Motor neuron (in vitro differentiated cells): ENCODE measurements around the gene SLC12A7. TPM values are rescaled to one million over a fixed set of nuclear protein-coding genes. Genes with fewer than 3 reads are reported as not detected.

Experiments
- ATAC-seq, 8 experiments: fragments of 200-7000 bp; cut with Tn5 transposase; replicated peaks in 6 of 8; 2 replicates each; pipeline ENCODE4 v1.8.0; 2021; ENCODE audit warnings: mild to moderate bottlenecking in 8 of 8, moderate library complexity in 8 of 8
- H3K27ac ChIP-seq, 2 donors: fragments of 250-450 bp; sonication (Bioruptor Pico); 2 replicates each; pipeline ENCODE4 v1.9.0; 2021; ENCODE audit warnings: antibody characterized with exemption in 2 of 2, mild to moderate bottlenecking in 2 of 2, moderate library complexity in 1 of 2
- H3K4me1 ChIP-seq, 2 donors: fragments of 250-450 bp; sonication (Bioruptor Pico); replicated peaks in 1 of 2; 2 replicates each; pipeline ENCODE4 v1.6.1; 2021; ENCODE audit warnings: antibody characterized with exemption in 2 of 2, mild to moderate bottlenecking in 2 of 2, moderate library complexity in 1 of 2
- H3K4me3 ChIP-seq, 5 donors: fragments of 250-450 bp; sonication (Bioruptor Pico); 2 replicates each; pipeline ENCODE4 v1.9.0; 2021; ENCODE audit warnings: antibody characterized with exemption in 5 of 5, mild to moderate bottlenecking in 5 of 5, moderate library complexity in 4 of 5
- WGBS, 10 experiments: fragments of 450-650 bp; shearing (Covaris generic); methylation state at CpG; one replicate each; pipeline ENCODE4 v1.0.0; 2022; 5-methylcytosine and 5-hydroxymethylcytosine counted together
- in situ Hi-C, 9 experiments: fragments of 400-800 bp; cut with MboI; loops; one replicate each; pipeline ENCODE4 v1.15.0; 2021; ENCODE audit warnings: low sequenced_read_pairs in 9 of 9, low pct_unique_long_range_greater_than_20kb in 2 of 9; ENCODE audit not compliant: unreplicated experiment in 9 of 9
- total RNA-seq, 8 experiments: library from RNA; unstranded; fragments of 300-600 nt; gene quantifications; 2 replicates each; pipeline versions ENCODE4 v1.2.3 to v1.2.4, GENCODE V29; 2022

SLC12A7 gene
- total RNA-seq, 8 experiments from 2014 or later, result 2.0 to 14.4 (median 6.7) TPM

GRCh38 chr5:1019001-1019905 lies 92.6 kb downstream of the SLC12A7 start:
- H3K4me3 ChIP-seq, result no peak overlapping the region
- WGBS, 10 experiments, result 0 to 100% (median 57%) methylated on average over 1 to 13 of the region's 37 CpGs
- H3K4me1 ChIP-seq, result peaks cover 16 to 19% of the 10 kb centered on the region in 2 donors
- ATAC-seq, result no peak
- no peak overlapping the region for H3K27ac ChIP-seq
- in situ Hi-C loops, result no loop called here

DNA sequence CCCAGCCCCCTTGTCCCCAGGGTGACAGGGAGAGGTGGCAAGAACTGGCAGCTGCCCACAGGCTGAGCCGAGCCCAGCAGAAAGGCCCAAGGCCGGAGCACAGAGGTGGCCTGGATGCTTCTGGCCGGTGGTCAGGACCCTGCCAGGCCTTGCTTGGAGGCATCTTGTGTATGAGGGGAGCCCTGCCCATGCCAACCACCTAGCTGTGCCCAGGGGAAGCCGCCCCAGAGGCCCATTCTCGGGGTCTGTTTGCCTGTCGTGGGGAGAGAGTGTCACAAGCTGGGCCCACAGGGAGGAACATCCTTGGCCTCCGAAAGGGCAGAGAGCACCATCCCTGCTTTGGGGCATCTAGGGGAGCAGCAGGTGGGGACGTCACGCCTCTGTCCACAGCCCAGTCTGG lies 93.3 kb downstream of the SLC12A7 start:
- H3K27ac ChIP-seq, result no peak overlapping the region
- H3K4me1 ChIP-seq, result peaks cover 16 to 19% of the 10 kb centered on the region in 2 donors
- 40 to 93% methylated on average over 1 to 5 of the region's 9 CpGs; no CpG with 5 or more reads in 8 of the 10 experiments for WGBS, 10 experiments
- ATAC-seq, result no peak
- H3K4me3 ChIP-seq, result no peak overlapping the region
- in situ Hi-C loops, result no loop called here

DNA sequence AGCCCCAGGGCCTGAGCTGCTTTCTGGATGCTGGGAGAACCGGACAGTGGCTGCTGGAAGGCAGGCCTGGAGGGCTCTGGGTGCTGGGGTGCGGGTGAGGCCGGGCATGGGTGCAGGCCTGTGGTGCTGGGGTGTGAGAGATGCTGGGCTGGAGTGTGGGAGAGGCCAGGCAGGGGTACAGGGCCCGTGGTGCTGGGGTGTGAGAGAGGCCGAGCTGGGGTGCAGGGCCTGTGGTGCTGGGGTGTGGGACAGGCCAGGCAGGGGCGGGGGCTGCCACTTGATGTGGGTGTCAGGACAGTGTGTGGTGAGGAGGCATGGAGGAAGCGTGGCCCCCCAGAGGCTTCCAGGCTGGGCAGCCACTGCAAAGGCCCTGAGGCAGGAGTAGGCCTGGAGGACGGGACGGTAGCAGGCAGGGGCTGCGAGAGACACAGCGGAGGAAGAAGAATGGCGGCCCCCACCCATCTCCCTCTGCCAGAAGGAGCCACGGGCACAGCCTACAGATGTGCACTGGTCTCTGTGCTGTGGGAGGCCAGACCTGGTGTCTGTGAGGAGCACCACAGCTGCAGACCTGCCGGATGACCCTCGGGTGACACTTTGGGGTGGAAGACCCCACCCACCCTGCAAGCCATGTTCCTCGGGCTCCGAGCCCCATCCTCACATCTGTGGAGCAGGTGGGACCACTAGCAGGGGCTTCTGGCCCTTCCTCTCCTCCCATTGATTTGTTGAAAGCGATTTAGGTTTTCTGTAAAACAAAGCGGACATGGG lies 94.0 kb downstream of the SLC12A7 start:
- ATAC-seq, result no peak
- no peak overlapping the region for H3K4me3 ChIP-seq
- peaks cover 16 to 19% of the 10 kb centered on the region in 2 donors for H3K4me1 ChIP-seq
- in situ Hi-C loops, result no loop called here
- H3K27ac ChIP-seq, result no peak overlapping the region
- 76 to 80% methylated on average over 1 to 4 of the region's 19 CpGs; no CpG with 5 or more reads in 8 of the 10 experiments for WGBS, 10 experiments

DNA sequence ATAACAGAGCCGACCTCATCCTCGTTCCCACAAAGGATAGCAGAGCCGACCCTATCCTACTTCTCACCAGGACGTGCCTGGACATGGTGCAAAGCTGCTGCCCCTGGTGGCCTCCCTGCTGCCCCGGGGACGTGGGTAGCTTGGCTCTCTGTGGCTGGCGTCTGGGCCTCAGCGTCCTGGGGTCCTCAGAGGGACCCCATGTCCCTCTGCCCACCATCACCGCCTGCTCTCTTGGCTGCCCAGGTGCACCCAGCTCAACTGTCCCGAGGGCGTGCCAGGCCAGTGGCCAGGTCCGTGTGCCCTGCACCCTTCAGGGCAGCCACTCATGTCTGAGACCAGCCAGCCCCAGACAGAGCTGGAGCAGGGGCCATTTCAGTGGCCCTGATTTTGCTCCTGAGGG lies 94.8 kb downstream of the SLC12A7 start:
- ATAC-seq, result no peak

DNA sequence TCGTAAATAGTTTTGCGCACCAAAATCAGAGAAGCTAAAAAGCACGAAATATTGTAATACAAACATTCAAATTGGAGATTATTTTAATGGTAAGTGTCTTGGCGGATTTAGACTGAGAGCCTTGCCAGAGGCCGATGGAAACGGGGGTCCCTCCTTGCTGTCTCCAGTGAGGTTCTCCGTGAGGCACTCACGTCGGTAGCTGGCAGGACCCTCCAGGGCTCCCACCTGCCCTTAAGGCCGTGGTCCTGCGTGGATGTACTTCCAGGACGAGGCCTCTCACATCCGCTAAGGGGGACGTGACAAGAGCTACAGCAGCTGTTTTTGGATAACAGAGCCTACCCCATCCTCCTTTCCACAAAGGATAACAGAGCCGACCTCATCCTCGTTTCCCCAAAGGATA lies 95.4 kb downstream of the SLC12A7 start:
- 9 to 100% (median 53%) methylated on average over 1 to 15 of the region's 16 CpGs; no CpG with 5 or more reads in 3 of the 10 experiments for WGBS, 10 experiments
- in situ Hi-C loops, result no loop called here
- no peak overlapping the region for H3K27ac ChIP-seq
- H3K4me3 ChIP-seq, result no peak overlapping the region
- ATAC-seq, result no peak
- peaks cover 11 to 15% of the 10 kb centered on the region in 2 donors for H3K4me1 ChIP-seq

More for the DNA sequence above, 94.8 kb downstream of the SLC12A7 start:
- peaks cover 16 to 19% of the 10 kb centered on the region in 2 donors for H3K4me1 ChIP-seq
- in situ Hi-C loops, result no loop called here
- H3K4me3 ChIP-seq, result no peak overlapping the region
- H3K27ac ChIP-seq, result no peak overlapping the region
- WGBS, 10 experiments, result 80 to 100% methylated on average over 1 to 7 of the region's 12 CpGs; no CpG with 5 or more reads in 8 of the 10 experiments

DNA sequence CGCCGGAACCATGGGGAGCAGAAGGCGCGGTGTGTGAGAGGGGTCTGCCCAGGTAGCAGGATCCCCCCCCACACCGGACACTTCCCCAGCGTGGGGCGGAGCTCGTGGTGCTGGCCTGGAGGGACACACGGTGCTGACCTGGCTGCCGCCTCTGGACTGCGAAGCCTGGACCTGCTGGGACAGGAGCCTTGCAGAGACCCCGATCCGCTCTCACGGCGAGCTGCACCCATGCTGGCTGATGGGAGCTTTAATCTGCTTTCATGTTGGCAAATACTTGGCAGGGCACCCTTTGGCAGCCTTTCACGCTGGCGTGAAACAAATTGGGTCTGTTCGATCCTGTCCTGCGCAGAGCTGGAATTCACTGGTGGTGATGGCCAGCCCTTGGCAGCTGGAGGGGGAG lies 95.8 kb downstream of the SLC12A7 start:
- no peak overlapping the region for H3K27ac ChIP-seq
- no peak for ATAC-seq
- in situ Hi-C loops, result no loop called here
- no peak overlapping the region for H3K4me3 ChIP-seq
- WGBS, 10 experiments, result 0 to 100% (median 86%) methylated on average over 1 to 10 of the region's 19 CpGs; no CpG with 5 or more reads in 4 of the 10 experiments
- peaks cover 8 to 13% of the 10 kb centered on the region in 2 donors for H3K4me1 ChIP-seq

GRCh38 chr5:1015507-1015906 lies 96.4 kb downstream of the SLC12A7 start:
- 60 to 90% (median 75%) methylated on average over 2 to 7 of the region's 10 CpGs; no CpG with 5 or more reads in 7 of the 10 experiments for WGBS, 10 experiments
- peaks cover 4 to 7% of the 10 kb centered on the region in 2 donors for H3K4me1 ChIP-seq
- in situ Hi-C loops, result no loop called here
- H3K27ac ChIP-seq, result no peak overlapping the region
- H3K4me3 ChIP-seq, result no peak overlapping the region
- ATAC-seq, result peak in 3 of 8 experiments; percentile 28 to 51 (median 43)

DNA sequence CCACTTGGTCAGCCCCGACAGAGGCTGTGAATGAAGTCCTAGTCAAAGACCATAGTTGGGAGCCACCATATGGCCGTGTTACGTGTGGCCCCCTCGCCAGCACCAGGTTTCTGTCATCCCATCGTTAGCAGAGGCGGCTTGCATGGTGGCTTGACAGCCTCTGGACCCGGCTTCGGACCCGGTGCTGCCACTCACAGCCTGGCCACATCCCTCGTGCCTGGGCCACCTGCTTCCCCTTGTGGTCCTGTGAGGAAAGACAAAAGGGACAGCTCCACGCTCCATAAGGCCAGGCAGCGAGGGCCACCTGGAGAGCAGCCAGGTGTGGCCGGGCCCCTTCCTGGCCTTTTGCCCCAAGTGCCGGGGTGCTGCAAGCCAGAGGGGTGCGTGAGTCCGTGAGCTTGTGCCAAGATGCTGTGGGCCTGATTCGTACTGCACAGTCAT lies 97.1 kb downstream of the SLC12A7 start:
- in situ Hi-C loops, result no loop called here
- no peak for ATAC-seq
- Histone ChIP-seq H3K27ac (no peak overlapping the region), H3K4me3 (no peak overlapping the region), H3K4me1 (peaks cover 4 to 6% of the 10 kb centered on the region in 2 donors)
- 5 to 100% (median 97%) methylated on average over 3 to 4 of the region's 17 CpGs; no CpG with 5 or more reads in 6 of the 10 experiments for WGBS, 10 experiments

DNA sequence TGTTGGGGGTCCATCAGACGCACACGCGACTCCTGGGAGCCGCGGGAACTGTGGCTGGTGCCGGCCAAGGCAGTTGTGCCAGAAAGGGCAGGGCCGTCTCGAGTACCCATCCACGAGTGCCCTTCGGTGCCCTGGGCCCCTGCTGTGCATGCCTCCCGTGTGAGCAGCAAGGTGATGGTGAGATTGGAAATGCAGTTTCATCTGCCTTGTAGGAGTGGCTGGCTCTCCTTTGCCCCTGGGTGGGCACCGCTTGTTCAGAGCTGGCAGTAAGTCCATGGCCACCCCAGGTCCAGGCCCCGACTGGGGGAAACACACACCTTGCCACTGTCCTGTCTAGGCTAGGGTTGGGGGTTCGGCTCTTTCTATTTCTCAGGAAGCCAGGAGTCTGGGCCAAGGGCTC lies 97.5 kb downstream of the SLC12A7 start:
- no peak overlapping the region for H3K4me3 ChIP-seq
- in situ Hi-C loops, result no loop called here
- WGBS, 10 experiments, result 0 to 93% (median 77%) methylated on average over 1 to 8 of the region's 14 CpGs; no CpG with 5 or more reads in 5 of the 10 experiments
- no peak for ATAC-seq
- H3K27ac ChIP-seq, result no peak overlapping the region
- H3K4me1 ChIP-seq, result peaks cover 0 to 6% of the 10 kb centered on the region in 2 donors

- Histone ChIP-seq H3K4me1 (peaks cover 0 to 6% of the 10 kb centered on the region in 2 donors), H3K4me3 (no peak overlapping the region), H3K27ac (no peak overlapping the region)
- 0 to 100% (median 65%) methylated on average over 1 to 2 of the region's 3 CpGs; no CpG with 5 or more reads in 4 of the 10 experiments for WGBS, 10 experiments
- in situ Hi-C loops, result no loop called here
- ATAC-seq, result no peak
Measured at GRCh38 chr5:1013948-1014301, 97.9 kb downstream of the SLC12A7 start.

- WGBS, 10 experiments, result 0 to 100% (median 93%) methylated on average over 1 to 13 of the region's 19 CpGs; no CpG with 5 or more reads in 5 of the 10 experiments
Measured at GRCh38 chr5:1013238-1013947, 98.5 kb downstream of the SLC12A7 start.

GRCh38 chr5:1012900-1013237 lies 99.0 kb downstream of the SLC12A7 start:
- 90 to 100% (median 100%) methylated on average over 1 to 3 of the region's 7 CpGs; no CpG with 5 or more reads in 6 of the 10 experiments for WGBS, 10 experiments
- H3K4me3 ChIP-seq, result no peak overlapping the region
- no peak overlapping the region for H3K27ac ChIP-seq
- in situ Hi-C loops, result no loop called here
- no peak for ATAC-seq
- peaks cover 0 to 8% of the 10 kb centered on the region in 2 donors for H3K4me1 ChIP-seq

More at GRCh38 chr5:1013238-1013947, 98.5 kb downstream of the SLC12A7 start:
- in situ Hi-C loops, result no loop called here
- Histone ChIP-seq H3K4me3 (no peak overlapping the region), H3K27ac (no peak overlapping the region), H3K4me1 (peaks cover 0 to 7% of the 10 kb centered on the region in 2 donors)
- no peak for ATAC-seq
